T-helper 2 cell treated with Interferon-gamma antibody and Interleukin-4, amounts not matched to agents 5 μg/mL and 100 μg/mL, for 36 hours (primary cell): ENCODE data around the gene NPC1.
A peak's percentile ranks its signal among the peaks of the same experiment; 100 is the strongest.

Experiments
- DNase-seq: peaks from one replicate; pipeline ENCODE4 v3.0.0; 2021; ENCODE audit warnings: low spot score
- H3K27ac Mint-ChIP-seq: one replicate; pipeline ENCODE4 v1.8.0; 2021; ENCODE audit warnings: mild to moderate bottlenecking, mixed read lengths
- H3K27me3 Mint-ChIP-seq: one replicate; pipeline ENCODE4 v1.8.0; 2021; ENCODE audit warnings: low read depth, mixed read lengths
- H3K36me3 Mint-ChIP-seq: one replicate; pipeline ENCODE4 v1.8.0; 2021; ENCODE audit warnings: low read depth, mixed read lengths
- H3K4me1 Mint-ChIP-seq: one replicate; pipeline ENCODE4 v1.8.0; 2021; ENCODE audit warnings: low read depth, mixed read lengths
- H3K4me3 Mint-ChIP-seq: one replicate; pipeline ENCODE4 v1.8.0; 2022; ENCODE audit warnings: mild to moderate bottlenecking, moderate library complexity, mixed read lengths
- H3K9me3 Mint-ChIP-seq: one replicate; pipeline ENCODE4 v1.8.0; 2021; ENCODE audit warnings: mixed read lengths

NPC1 gene

GRCh38 chr18:23586249-23587196 lies at the start of gene NPC1:
NPC1 (minus strand) TSS chr18:23586506; CDS start chr18:23586343, 163 bp downstream.
- peaks cover 15% of the 10 kb centered on the region for H3K36me3 Mint-ChIP-seq
- H3K27me3 Mint-ChIP-seq, result peaks cover 5% of the 10 kb centered on the region
- peak within 1 kb of the TSS; percentile 95 for H3K27ac Mint-ChIP-seq
- H3K4me3 Mint-ChIP-seq, result peak within 1 kb of the TSS; percentile 95
- DNase-seq, result peak; percentile 94
- H3K9me3 Mint-ChIP-seq, result no peaks in the 10 kb centered on the region
- peaks cover 40% of the 10 kb centered on the region for H3K4me1 Mint-ChIP-seq

DNA sequence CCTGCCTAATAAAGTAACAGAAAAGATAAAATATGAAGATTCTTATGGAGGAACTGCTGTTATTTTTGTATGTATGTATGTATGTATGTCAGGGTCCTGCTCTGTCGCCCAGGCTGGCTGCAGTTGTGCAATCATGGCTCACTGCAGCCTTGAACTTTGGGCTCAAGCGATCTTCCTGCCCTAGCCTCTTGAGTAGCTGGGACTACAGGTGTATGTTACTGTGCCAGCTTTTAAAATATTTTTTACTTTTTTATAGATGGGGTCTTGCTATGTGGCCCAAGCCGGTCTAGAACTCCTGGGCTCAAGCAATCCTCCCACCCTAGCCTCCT lies 49.7 kb upstream of the NPC1 start:
- peaks cover 29% of the 10 kb centered on the region for H3K27me3 Mint-ChIP-seq
- H3K4me3 Mint-ChIP-seq, result no peak overlapping the region
- DNase-seq, result no peak
- H3K36me3 Mint-ChIP-seq, result no peaks in the 10 kb centered on the region
- no peak overlapping the region for H3K27ac Mint-ChIP-seq
- no peaks in the 10 kb centered on the region for H3K9me3 Mint-ChIP-seq
- peaks cover 8% of the 10 kb centered on the region for H3K4me1 Mint-ChIP-seq

DNA sequence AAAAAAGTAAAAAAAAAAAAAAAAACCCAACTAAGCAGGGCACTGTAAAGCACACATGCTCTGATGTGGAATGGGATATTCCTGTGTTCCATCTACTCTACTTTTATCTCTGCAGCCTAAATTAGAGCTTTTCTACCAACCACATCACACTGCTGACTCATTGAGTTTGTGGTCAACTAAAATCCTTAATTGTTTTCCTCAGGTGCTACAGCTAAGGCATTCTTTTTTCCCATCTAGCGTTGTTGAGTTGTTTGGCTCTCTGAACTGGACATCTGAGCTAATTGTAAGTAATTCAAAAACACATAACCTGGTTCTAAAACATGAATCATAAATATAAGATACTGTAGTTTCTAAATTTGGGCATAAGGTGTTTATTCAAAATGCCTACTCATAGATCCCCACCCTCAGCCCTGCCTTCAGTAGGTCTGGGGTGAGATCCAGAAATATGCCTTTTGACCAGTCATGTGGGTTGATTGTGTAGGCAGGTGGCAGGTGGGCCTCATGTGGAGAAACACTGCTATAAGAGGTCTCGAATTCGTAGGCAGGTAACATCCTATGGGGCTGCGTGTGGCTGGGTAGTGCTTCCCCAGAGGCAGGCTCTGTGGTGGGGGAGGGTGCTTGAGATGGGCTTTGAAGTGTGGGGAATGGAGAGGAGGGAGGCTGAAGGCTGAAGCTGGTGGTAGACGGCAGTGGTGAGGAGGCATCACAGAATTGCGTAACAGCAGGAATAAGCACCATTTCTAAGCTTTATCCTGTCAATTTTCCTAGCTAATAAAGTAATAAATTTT lies 49.2 kb upstream of the NPC1 start:
- no peak overlapping the region for H3K4me3 Mint-ChIP-seq
- H3K27me3 Mint-ChIP-seq, result peaks cover 27% of the 10 kb centered on the region
- no peaks in the 10 kb centered on the region for H3K9me3 Mint-ChIP-seq
- no peaks in the 10 kb centered on the region for H3K36me3 Mint-ChIP-seq
- DNase-seq, result no peak
- peaks cover 8% of the 10 kb centered on the region for H3K4me1 Mint-ChIP-seq
- no peak overlapping the region for H3K27ac Mint-ChIP-seq

- no peak for DNase-seq
- no peak overlapping the region for H3K4me3 Mint-ChIP-seq
- no peaks in the 10 kb centered on the region for H3K9me3 Mint-ChIP-seq
- no peaks in the 10 kb centered on the region for H3K36me3 Mint-ChIP-seq
- no peak overlapping the region for H3K27ac Mint-ChIP-seq
- H3K4me1 Mint-ChIP-seq, result peaks cover 8% of the 10 kb centered on the region
- H3K27me3 Mint-ChIP-seq, result peaks cover 20% of the 10 kb centered on the region
Observed at GRCh38 chr18:23634692-23635091, 48.4 kb upstream of the NPC1 start.

GRCh38 chr18:23632615-23633014 lies 46.3 kb upstream of the NPC1 start:
- peaks cover 8% of the 10 kb centered on the region for H3K4me1 Mint-ChIP-seq
- H3K4me3 Mint-ChIP-seq, result no peak overlapping the region
- H3K27ac Mint-ChIP-seq, result no peak overlapping the region
- DNase-seq, result no peak
- H3K9me3 Mint-ChIP-seq, result no peaks in the 10 kb centered on the region
- no peaks in the 10 kb centered on the region for H3K36me3 Mint-ChIP-seq
- H3K27me3 Mint-ChIP-seq, result peaks cover 18% of the 10 kb centered on the region

GRCh38 chr18:23631746-23632145 lies 45.4 kb upstream of the NPC1 start:
- H3K27ac Mint-ChIP-seq, result no peak overlapping the region

DNA sequence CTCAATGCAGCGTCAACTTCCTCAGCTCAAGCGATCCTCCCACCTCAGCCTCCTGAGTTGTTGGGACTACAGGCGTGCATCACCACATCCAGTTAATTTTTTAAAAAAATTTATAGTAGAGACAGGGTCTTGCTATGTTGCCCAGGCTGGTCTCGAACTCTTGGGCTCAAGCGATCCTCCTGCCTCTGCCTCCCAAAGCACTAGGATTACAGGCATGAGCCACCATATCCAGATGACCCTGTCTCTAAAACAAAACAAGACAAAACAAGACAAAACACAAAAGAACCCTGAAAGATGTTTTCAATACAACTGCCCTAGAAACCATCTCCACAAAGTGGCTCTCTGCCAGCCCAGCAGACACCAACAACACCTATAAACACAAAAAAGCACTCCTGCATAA lies 45.0 kb upstream of the NPC1 start:
- no peak for DNase-seq
- H3K4me1 Mint-ChIP-seq, result peaks cover 11% of the 10 kb centered on the region
- H3K36me3 Mint-ChIP-seq, result no peaks in the 10 kb centered on the region
- no peak overlapping the region for H3K4me3 Mint-ChIP-seq
- no peak overlapping the region for H3K27ac Mint-ChIP-seq
- no peaks in the 10 kb centered on the region for H3K9me3 Mint-ChIP-seq
- H3K27me3 Mint-ChIP-seq, result peaks cover 18% of the 10 kb centered on the region

More at GRCh38 chr18:23631746-23632145, 45.4 kb upstream of the NPC1 start:
- H3K9me3 Mint-ChIP-seq, result no peaks in the 10 kb centered on the region
- H3K4me3 Mint-ChIP-seq, result no peak overlapping the region
- H3K4me1 Mint-ChIP-seq, result peaks cover 8% of the 10 kb centered on the region
- no peak for DNase-seq
- no peaks in the 10 kb centered on the region for H3K36me3 Mint-ChIP-seq
- H3K27me3 Mint-ChIP-seq, result peaks cover 18% of the 10 kb centered on the region

DNA sequence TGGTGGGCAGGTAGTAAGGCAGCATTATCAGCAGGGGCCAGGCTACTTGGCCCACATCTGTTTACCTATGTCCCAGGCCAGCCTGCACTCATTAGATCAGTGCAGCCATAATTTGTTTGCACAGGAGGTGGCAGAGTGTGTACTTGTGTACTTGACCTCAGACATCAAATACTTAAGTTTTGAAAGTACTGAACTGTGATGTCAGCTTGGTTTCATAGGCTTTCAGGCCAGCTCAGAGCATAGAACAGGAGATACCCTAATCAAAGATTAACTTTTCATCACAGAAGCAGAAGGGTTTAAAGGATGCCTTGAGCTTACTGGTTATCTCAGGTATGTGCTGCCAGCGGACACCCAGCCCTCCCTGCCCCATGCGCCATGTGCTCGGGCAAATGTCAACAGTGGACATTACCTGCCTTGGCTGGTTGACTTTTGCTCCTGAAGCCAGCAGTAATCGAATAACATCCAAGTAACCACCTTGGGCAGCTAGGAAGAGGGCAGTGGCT lies 43.2 kb upstream of the NPC1 start:
- H3K36me3 Mint-ChIP-seq, result no peaks in the 10 kb centered on the region
- no peaks in the 10 kb centered on the region for H3K9me3 Mint-ChIP-seq
- H3K4me1 Mint-ChIP-seq, result peaks cover 7% of the 10 kb centered on the region
- no peak for DNase-seq
- no peak overlapping the region for H3K27ac Mint-ChIP-seq
- H3K27me3 Mint-ChIP-seq, result peaks cover 11% of the 10 kb centered on the region
- H3K4me3 Mint-ChIP-seq, result no peak overlapping the region

- Mint-ChIP-seq H3K27me3 (peaks cover 13% of the 10 kb centered on the region), H3K36me3 (no peaks in the 10 kb centered on the region), H3K4me3 (no peak overlapping the region), H3K9me3 (no peaks in the 10 kb centered on the region), H3K4me1 (peaks cover 6% of the 10 kb centered on the region), H3K27ac (no peak overlapping the region)
- no peak for DNase-seq
Observed at GRCh38 chr18:23627970-23628369, 41.7 kb upstream of the NPC1 start.

- Mint-ChIP-seq H3K36me3 (no peaks in the 10 kb centered on the region), H3K4me3 (no peak overlapping the region), H3K9me3 (no peaks in the 10 kb centered on the region), H3K27ac (no peak overlapping the region), H3K4me1 (peaks cover 6% of the 10 kb centered on the region), H3K27me3 (peaks cover 16% of the 10 kb centered on the region)
- no peak for DNase-seq
Observed at GRCh38 chr18:23627321-23627720, 41.0 kb upstream of the NPC1 start.

DNA sequence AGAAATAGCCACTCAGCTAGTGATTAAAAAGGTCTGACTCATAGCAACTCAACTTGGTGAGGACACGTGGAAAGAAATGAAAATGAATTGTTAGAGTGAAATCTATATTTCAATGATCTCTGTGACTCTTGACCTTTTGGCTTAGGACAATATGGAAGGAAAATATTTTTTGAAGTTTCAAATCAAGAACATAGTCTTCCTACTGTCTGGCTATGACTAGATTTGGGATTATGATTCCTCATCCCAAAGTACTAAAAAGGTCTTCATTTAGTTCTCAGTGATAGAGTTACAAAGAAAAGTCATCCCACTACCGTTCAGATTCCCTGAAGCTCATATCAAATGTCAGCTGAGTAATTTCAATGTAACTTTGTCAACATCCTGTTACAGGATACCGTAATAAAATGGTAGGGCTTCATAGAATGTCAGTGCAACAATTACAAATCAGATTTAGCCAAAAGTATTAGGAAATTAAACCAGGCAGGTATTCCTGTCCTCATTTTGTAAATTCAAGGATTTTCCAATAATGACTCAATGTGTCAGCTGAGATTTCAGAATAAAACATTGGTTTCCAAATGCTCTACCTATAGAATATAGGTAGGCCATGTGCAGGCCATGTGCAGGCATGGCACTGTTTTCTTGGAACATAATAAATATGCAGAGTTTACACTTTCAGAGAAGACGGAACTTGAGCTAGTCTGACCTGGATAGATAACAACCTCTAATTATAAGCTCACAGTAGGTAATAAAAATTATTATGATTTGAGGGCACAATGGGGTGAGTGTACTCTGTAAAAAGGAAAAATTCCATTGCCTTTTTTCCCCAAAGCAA lies 40.4 kb upstream of the NPC1 start:
- no peak for DNase-seq
- H3K36me3 Mint-ChIP-seq, result no peaks in the 10 kb centered on the region
- H3K4me1 Mint-ChIP-seq, result peaks cover 6% of the 10 kb centered on the region
- H3K9me3 Mint-ChIP-seq, result no peaks in the 10 kb centered on the region
- peaks cover 19% of the 10 kb centered on the region for H3K27me3 Mint-ChIP-seq
- no peak overlapping the region for H3K27ac Mint-ChIP-seq
- H3K4me3 Mint-ChIP-seq, result no peak overlapping the region

DNA sequence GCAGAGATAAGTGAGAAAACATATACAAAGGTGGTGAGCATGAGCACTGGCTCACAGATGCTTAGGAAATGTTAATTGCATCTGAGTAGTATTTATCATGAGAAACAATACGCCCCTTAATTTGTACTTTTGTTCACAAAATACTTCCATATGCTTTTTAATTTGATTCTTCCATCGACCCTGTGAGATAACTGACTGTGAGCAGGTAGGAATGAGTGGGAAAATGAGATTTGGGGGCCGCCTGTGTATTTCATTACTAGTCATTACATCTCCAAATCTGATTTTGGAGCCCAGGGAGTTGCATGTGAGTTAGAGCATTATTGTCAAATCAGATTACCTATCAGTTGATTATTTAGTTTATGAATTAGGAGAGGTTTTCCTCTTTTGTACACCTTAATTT lies 36.7 kb upstream of the NPC1 start:
- H3K27ac Mint-ChIP-seq, result no peak overlapping the region
- no peak for DNase-seq
- H3K27me3 Mint-ChIP-seq, result peaks cover 38% of the 10 kb centered on the region
- H3K4me3 Mint-ChIP-seq, result no peak overlapping the region
- no peaks in the 10 kb centered on the region for H3K9me3 Mint-ChIP-seq
- no peaks in the 10 kb centered on the region for H3K36me3 Mint-ChIP-seq
- peaks cover 9% of the 10 kb centered on the region for H3K4me1 Mint-ChIP-seq

- H3K4me1 Mint-ChIP-seq, result peaks cover 3% of the 10 kb centered on the region
- H3K4me3 Mint-ChIP-seq, result peak overlapping the region; percentile 45
- H3K27me3 Mint-ChIP-seq, result peaks cover 46% of the 10 kb centered on the region
- H3K27ac Mint-ChIP-seq, result no peak overlapping the region
- DNase-seq, result no peak
- no peaks in the 10 kb centered on the region for H3K36me3 Mint-ChIP-seq
- H3K9me3 Mint-ChIP-seq, result no peaks in the 10 kb centered on the region
Observed at GRCh38 chr18:23619388-23619881, 33.1 kb upstream of the NPC1 start.
